ENCODE data around the gene RHCE. TPM values are rescaled to one million over a fixed set of nuclear protein-coding genes. Genes with fewer than 3 reads are reported as not detected.

The RHCE gene
- total RNA-seq, 1 experiment from 2014 or later: not detected

- no peak overlapping the region for H3K27ac Mint-ChIP-seq (ENCODE audit: unreplicated experiment)
- no peaks in the 10 kb centered on the region for H3K9me3 Mint-ChIP-seq (ENCODE audit: unreplicated experiment)
- no peaks in the 10 kb centered on the region for H3K9me3 ChIP-seq
- H3K4me3 ChIP-seq (ENCODE audit: low read depth, low read length): no peak overlapping the region
- BruUV-seq (replicated peaks): TSS peak; percentile 72
- ChIA-PET POLR2A (no interaction called here), CTCF (no interaction called here)
- H3K36me3 ChIP-seq (ENCODE audit: control insufficient read depth, insufficient read depth, low read length): no peaks in the 10 kb centered on the region; the same call in 1 of the 2 replicates
- peaks cover 25% of the 10 kb centered on the region for H3K36me3 Mint-ChIP-seq (ENCODE audit: insufficient read depth, unreplicated experiment)
- H3K4me1 ChIP-seq: no peaks in the 10 kb centered on the region
- H3K27me3 ChIP-seq (replicated peaks; ENCODE audit: control insufficient read depth, insufficient read depth, low read length): no peaks in the 10 kb centered on the region
- no peaks in the 10 kb centered on the region for H3K27me3 Mint-ChIP-seq (ENCODE audit: insufficient read depth, unreplicated experiment)
- no peak for TF ChIP-seq CTCF (IDR thresholded peaks at IDR 0.05; ENCODE audit: insufficient read depth in 1 of 2, low read depth in 1 of 2, low read length in 1 of 2, severe bottlenecking in 1 of 2, unreplicated experiment in 1 of 2)
- intact Hi-C loops (cut with micrococcal nuclease; ENCODE audit: unreplicated experiment): no loop called here
- DNase-seq: no peak
- H3K4me3 Mint-ChIP-seq (ENCODE audit: unreplicated experiment): no peak overlapping the region
- no peaks in the 10 kb centered on the region for H3K4me1 Mint-ChIP-seq (ENCODE audit: low read depth, unreplicated experiment)
Measured at GRCh38 chr1:25361901-25362300, 58.7 kb downstream of the RHCE start.

GRCh38 chr1:25360596-25361581 is 59.7 kb downstream of the RHCE start:
- peaks cover 28% of the 10 kb centered on the region for H3K36me3 Mint-ChIP-seq (ENCODE audit: insufficient read depth, unreplicated experiment)
- H3K4me1 Mint-ChIP-seq (ENCODE audit: low read depth, unreplicated experiment): peaks cover 4% of the 10 kb centered on the region
- ChIA-PET CTCF (no interaction called here), POLR2A (no interaction called here)
- H3K9me3 Mint-ChIP-seq (ENCODE audit: unreplicated experiment): no peaks in the 10 kb centered on the region
- Histone ChIP-seq H3K4me3 (ENCODE audit: low read depth, low read length) (no peak overlapping the region), H3K27me3 (replicated peaks; ENCODE audit: control insufficient read depth, insufficient read depth, low read length) (no peaks in the 10 kb centered on the region), H3K36me3 (ENCODE audit: control insufficient read depth, insufficient read depth, low read length) (no peaks in the 10 kb centered on the region; the same call in 1 of the 2 replicates), H3K4me1 (no peaks in the 10 kb centered on the region), H3K9me3 (no peaks in the 10 kb centered on the region)
- no TSS peak for BruUV-seq (replicated peaks)
- no peak overlapping the region for H3K4me3 Mint-ChIP-seq (ENCODE audit: unreplicated experiment)
- H3K27me3 Mint-ChIP-seq (ENCODE audit: insufficient read depth, unreplicated experiment): no peaks in the 10 kb centered on the region
- DNase-seq: no peak
- H3K27ac Mint-ChIP-seq (ENCODE audit: unreplicated experiment): no peak overlapping the region
- no peak for TF ChIP-seq CTCF (IDR thresholded peaks at IDR 0.05; ENCODE audit: insufficient read depth in 1 of 2, low read depth in 1 of 2, low read length in 1 of 2, severe bottlenecking in 1 of 2, unreplicated experiment in 1 of 2)
- intact Hi-C loops (cut with micrococcal nuclease; ENCODE audit: unreplicated experiment): no loop called here

GRCh38 chr1:25356848-25357247 is 63.8 kb downstream of the RHCE start:
- Mint-ChIP-seq H3K9me3 (ENCODE audit: unreplicated experiment) (no peaks in the 10 kb centered on the region), H3K4me3 (ENCODE audit: unreplicated experiment) (no peak overlapping the region), H3K27me3 (ENCODE audit: insufficient read depth, unreplicated experiment) (no peaks in the 10 kb centered on the region), H3K4me1 (ENCODE audit: low read depth, unreplicated experiment) (peaks cover 6% of the 10 kb centered on the region), H3K36me3 (ENCODE audit: insufficient read depth, unreplicated experiment) (peaks cover 42% of the 10 kb centered on the region), H3K27ac (ENCODE audit: unreplicated experiment) (no peak overlapping the region)
- H3K4me1 ChIP-seq: no peaks in the 10 kb centered on the region
- no peaks in the 10 kb centered on the region for H3K9me3 ChIP-seq
- no peaks in the 10 kb centered on the region; the same call in 1 of the 2 replicates for H3K36me3 ChIP-seq (ENCODE audit: control insufficient read depth, insufficient read depth, low read length)
- BruUV-seq (replicated peaks): no TSS peak
- DNase-seq: no peak
- TF ChIP-seq CTCF (IDR thresholded peaks at IDR 0.05; ENCODE audit: insufficient read depth in 1 of 2, low read depth in 1 of 2, low read length in 1 of 2, severe bottlenecking in 1 of 2, unreplicated experiment in 1 of 2): no peak
- H3K4me3 ChIP-seq (ENCODE audit: low read depth, low read length): no peak overlapping the region
- ChIA-PET CTCF (no interaction called here), POLR2A (no interaction called here)
- no peaks in the 10 kb centered on the region for H3K27me3 ChIP-seq (replicated peaks; ENCODE audit: control insufficient read depth, insufficient read depth, low read length)
- intact Hi-C loops (cut with micrococcal nuclease; ENCODE audit: unreplicated experiment): no loop called here

Data from Caco-2 (cell line).